ENCODE results near the gene TNFRSF6B. TPM values are rescaled to one million over a fixed set of nuclear protein-coding genes. Genes with fewer than 3 reads are reported as not detected.

TNFRSF6B gene
- total RNA-seq, 1 donor from 2014 or later, result 0.99 TPM

- no peak overlapping the region for H3K4me3 Mint-ChIP-seq (ENCODE audit: unreplicated experiment)
- no peaks in the 10 kb centered on the region for H3K9me3 Mint-ChIP-seq (ENCODE audit: low read depth)
- no peak for TF ChIP-seq CTCF (IDR thresholded peaks at IDR 0.05)
- H3K4me1 Mint-ChIP-seq (ENCODE audit: low read depth), result peaks cover 27% of the 10 kb centered on the region
- peaks cover 5% of the 10 kb centered on the region for H3K36me3 Mint-ChIP-seq (ENCODE audit: low read depth)
- DNase-seq (ENCODE audit: low spot score), result peak; percentile 88
- no peak overlapping the region for H3K27ac Mint-ChIP-seq (ENCODE audit: unreplicated experiment)
- H3K27me3 Mint-ChIP-seq (ENCODE audit: low read depth), result no peaks in the 10 kb centered on the region
Observed at GRCh38 chr20:63694584-63695423, 1.6 kb upstream of the TNFRSF6B start.

DNA sequence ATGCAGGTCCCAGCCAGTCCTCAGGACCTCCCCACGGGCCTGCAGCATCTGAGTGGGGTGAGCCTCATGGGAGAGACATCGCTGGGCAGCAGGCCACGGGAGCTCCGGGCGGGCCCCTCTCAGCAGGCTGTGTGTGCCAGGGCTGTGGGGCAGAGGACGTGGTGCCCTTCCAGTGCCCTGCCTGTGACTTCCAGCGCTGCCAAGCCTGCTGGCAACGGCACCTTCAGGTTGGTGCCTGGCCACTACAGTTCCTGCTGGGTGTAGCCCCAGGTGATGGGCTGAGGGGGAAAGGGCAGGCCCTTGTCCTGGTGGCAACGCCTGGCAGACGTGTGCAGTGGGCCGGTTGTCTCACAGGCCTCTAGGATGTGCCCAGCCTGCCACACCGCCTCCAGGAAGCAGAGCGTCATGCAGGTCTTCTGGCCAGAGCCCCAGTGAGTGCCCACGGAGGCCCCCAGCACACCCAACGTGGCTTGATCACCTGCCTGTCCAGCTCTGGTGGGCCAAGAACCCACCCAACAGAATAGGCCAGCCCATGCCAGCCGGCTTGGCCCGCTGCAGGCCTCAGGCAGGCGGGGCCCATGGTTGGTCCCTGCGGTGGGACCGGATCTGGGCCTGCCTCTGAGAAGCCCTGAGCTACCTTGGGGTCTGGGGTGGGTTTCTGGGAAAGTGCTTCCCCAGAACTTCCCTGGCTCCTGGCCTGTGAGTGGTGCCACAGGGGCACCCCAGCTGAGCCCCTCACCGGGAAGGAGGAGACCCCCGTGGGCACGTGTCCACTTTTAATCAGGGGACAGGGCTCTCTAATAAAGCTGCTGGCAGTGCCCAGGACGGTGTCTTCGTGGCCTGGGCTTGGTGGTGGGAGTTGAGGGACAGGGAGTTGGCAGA is 787 bp upstream of the TNFRSF6B start:
- no peaks in the 10 kb centered on the region for H3K9me3 Mint-ChIP-seq (ENCODE audit: low read depth)
- DNase-seq (ENCODE audit: low spot score), result no peak
- no peak overlapping the region for H3K27ac Mint-ChIP-seq (ENCODE audit: unreplicated experiment)
- H3K4me1 Mint-ChIP-seq (ENCODE audit: low read depth), result peaks cover 31% of the 10 kb centered on the region
- TF ChIP-seq CTCF (IDR thresholded peaks at IDR 0.05), result no peak
- H3K4me3 Mint-ChIP-seq (ENCODE audit: unreplicated experiment), result no peak overlapping the region
- H3K27me3 Mint-ChIP-seq (ENCODE audit: low read depth), result no peaks in the 10 kb centered on the region
- H3K36me3 Mint-ChIP-seq (ENCODE audit: low read depth), result peaks cover 5% of the 10 kb centered on the region

- no peaks in the 10 kb centered on the region for H3K9me3 Mint-ChIP-seq (ENCODE audit: low read depth)
- peaks cover 5% of the 10 kb centered on the region for H3K36me3 Mint-ChIP-seq (ENCODE audit: low read depth)
- TF ChIP-seq CTCF (IDR thresholded peaks at IDR 0.05), result no peak
- no peak overlapping the region for H3K27ac Mint-ChIP-seq (ENCODE audit: unreplicated experiment)
- H3K4me3 Mint-ChIP-seq (ENCODE audit: unreplicated experiment), result no peak overlapping the region
- H3K27me3 Mint-ChIP-seq (ENCODE audit: low read depth), result no peaks in the 10 kb centered on the region
- peaks cover 31% of the 10 kb centered on the region for H3K4me1 Mint-ChIP-seq (ENCODE audit: low read depth)
- no peak for DNase-seq (ENCODE audit: low spot score)
Observed at GRCh38 chr20:63696306-63696627, 185 bp upstream of the TNFRSF6B start.

GRCh38 chr20:63697357-63697867 is 960 bp downstream of the TNFRSF6B start:
- TF ChIP-seq CTCF (IDR thresholded peaks at IDR 0.05), result no peak
- Mint-ChIP-seq H3K4me1 (ENCODE audit: low read depth) (peaks cover 31% of the 10 kb centered on the region), H3K27me3 (ENCODE audit: low read depth) (no peaks in the 10 kb centered on the region), H3K9me3 (ENCODE audit: low read depth) (no peaks in the 10 kb centered on the region), H3K27ac (ENCODE audit: unreplicated experiment) (no peak overlapping the region), H3K36me3 (ENCODE audit: low read depth) (peaks cover 2% of the 10 kb centered on the region), H3K4me3 (ENCODE audit: unreplicated experiment) (no peak overlapping the region)
- DNase-seq (ENCODE audit: low spot score), result no peak

DNA sequence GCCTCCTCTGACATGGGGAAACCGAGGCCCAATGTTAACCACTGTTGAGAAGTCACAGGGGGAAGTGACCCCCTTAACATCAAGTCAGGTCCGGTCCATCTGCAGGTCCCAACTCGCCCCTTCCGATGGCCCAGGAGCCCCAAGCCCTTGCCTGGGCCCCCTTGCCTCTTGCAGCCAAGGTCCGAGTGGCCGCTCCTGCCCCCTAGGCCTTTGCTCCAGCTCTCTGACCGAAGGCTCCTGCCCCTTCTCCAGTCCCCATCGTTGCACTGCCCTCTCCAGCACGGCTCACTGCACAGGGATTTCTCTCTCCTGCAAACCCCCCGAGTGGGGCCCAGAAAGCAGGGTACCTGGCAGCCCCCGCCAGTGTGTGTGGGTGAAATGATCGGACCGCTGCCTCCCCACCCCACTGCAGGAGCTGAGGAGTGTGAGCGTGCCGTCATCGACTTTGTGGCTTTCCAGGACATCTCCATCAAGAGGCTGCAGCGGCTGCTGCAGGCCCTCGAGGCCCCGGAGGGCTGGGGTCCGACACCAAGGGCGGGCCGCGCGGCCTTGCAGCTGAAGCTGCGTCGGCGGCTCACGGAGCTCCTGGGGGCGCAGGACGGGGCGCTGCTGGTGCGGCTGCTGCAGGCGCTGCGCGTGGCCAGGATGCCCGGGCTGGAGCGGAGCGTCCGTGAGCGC is 1.6 kb downstream of the TNFRSF6B start:
- TF ChIP-seq CTCF (IDR thresholded peaks at IDR 0.05), result no peak
- H3K9me3 Mint-ChIP-seq (ENCODE audit: low read depth), result no peaks in the 10 kb centered on the region
- no peak overlapping the region for H3K27ac Mint-ChIP-seq (ENCODE audit: unreplicated experiment)
- no peaks in the 10 kb centered on the region for H3K27me3 Mint-ChIP-seq (ENCODE audit: low read depth)
- peak; percentile 68 for DNase-seq (ENCODE audit: low spot score)
- H3K4me3 Mint-ChIP-seq (ENCODE audit: unreplicated experiment), result no peak overlapping the region
- peaks cover 28% of the 10 kb centered on the region for H3K4me1 Mint-ChIP-seq (ENCODE audit: low read depth)
- peaks cover 2% of the 10 kb centered on the region for H3K36me3 Mint-ChIP-seq (ENCODE audit: low read depth)

Data from chondrocyte (in vitro differentiated cells).